ENCODE measurements around the gene ZFHX3. TPM values are rescaled to one million over a fixed set of nuclear protein-coding genes. Genes with fewer than 3 reads are reported as not detected.

The ZFHX3 gene
- polyA plus RNA-seq, 1 donor (not counting 4 experiments of a cell fraction or from before 2014, with no cell fraction given), result 1.2 TPM

DNA sequence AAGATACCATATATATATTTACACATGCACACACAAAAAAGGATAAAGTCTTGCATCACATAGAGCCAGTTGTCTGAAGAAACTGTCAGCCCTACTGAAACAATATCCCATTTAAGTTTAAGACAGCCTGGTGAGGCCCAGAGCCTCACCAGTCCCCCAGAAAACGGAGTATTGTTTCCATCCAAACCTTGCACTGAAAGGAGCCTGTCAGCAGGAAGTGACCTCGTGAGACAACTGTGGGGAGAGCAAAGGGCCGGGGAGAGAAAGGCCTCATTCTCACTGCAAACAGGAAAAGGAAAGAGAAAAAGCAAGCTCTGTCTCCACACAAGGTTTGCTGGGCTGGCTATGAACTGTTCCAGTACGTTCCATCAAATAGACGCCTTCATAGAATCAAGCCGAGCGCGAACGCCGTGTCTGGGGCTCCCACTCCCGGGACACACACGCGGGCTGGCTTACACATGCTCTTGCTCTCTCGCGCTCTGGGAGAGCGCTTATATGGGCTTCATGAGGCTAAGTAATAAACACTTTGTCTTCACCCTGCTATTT, 44.4 kb upstream of the ZFHX3 start:
- H2AFZ ChIP-seq (ENCODE audit: control insufficient read depth, low read length), result no peak overlapping the region
- H4K20me1 ChIP-seq (ENCODE audit: control insufficient read depth, extremely low read depth, insufficient read depth, low read length), result no peaks in the 10 kb centered on the region
- H3K27me3 ChIP-seq (ENCODE audit: control insufficient read depth, extremely low read depth, insufficient read depth, low read length), result peaks cover 13% of the 10 kb centered on the region
- H3K9me1 ChIP-seq (ENCODE audit: control insufficient read depth, extremely low read depth, insufficient read depth, low read length), result no peaks in the 10 kb centered on the region
- no peaks in the 10 kb centered on the region for H3K79me2 ChIP-seq (ENCODE audit: control insufficient read depth, insufficient read depth, low read length)
- H3K4me1 ChIP-seq (ENCODE audit: control insufficient read depth, extremely low read depth, insufficient read depth, low read length), result no peaks in the 10 kb centered on the region
- H3K4me3 ChIP-seq (ENCODE audit: control insufficient read depth in 2 of 3, extremely low read depth in 1 of 3, insufficient read depth in 2 of 3, low read depth in 1 of 3, low read length in 3 of 3), result no peak overlapping the region
- dilution Hi-C loops (cut with MboI; ENCODE audit: extremely low pct_ligation_motif_present, low sequenced_read_pairs), result no loop called here
- DNase-seq (ENCODE audit: low read depth, low spot score), result no peak
- H3K36me3 ChIP-seq (ENCODE audit: control insufficient read depth in 2 of 2, extremely low read depth in 1 of 2, insufficient read depth in 2 of 2, low read length in 2 of 2), result no peaks in the 10 kb centered on the region
- H3K27ac ChIP-seq (ENCODE audit: control insufficient read depth, insufficient read depth, low read length), result no peak overlapping the region
- H3K9me3 ChIP-seq (ENCODE audit: control insufficient read depth, low read depth, low read length), result no peaks in the 10 kb centered on the region
- H3K9ac ChIP-seq (ENCODE audit: control insufficient read depth, extremely low read depth, insufficient read depth, low read length), result no peak overlapping the region
- FAIRE-seq, result no peak
- no peak overlapping the region for H3K4me2 ChIP-seq (ENCODE audit: control insufficient read depth, extremely low read depth, insufficient read depth, low read depth, low read length)
- TF ChIP-seq, protein P1, sequence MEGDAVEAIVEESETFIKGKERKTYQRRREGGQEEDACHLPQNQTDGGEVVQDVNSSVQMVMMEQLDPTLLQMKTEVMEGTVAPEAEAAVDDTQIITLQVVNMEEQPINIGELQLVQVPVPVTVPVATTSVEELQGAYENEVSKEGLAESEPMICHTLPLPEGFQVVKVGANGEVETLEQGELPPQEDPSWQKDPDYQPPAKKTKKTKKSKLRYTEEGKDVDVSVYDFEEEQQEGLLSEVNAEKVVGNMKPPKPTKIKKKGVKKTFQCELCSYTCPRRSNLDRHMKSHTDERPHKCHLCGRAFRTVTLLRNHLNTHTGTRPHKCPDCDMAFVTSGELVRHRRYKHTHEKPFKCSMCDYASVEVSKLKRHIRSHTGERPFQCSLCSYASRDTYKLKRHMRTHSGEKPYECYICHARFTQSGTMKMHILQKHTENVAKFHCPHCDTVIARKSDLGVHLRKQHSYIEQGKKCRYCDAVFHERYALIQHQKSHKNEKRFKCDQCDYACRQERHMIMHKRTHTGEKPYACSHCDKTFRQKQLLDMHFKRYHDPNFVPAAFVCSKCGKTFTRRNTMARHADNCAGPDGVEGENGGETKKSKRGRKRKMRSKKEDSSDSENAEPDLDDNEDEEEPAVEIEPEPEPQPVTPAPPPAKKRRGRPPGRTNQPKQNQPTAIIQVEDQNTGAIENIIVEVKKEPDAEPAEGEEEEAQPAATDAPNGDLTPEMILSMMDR (optimal IDR thresholded peaks at IDR 0.05 in 1 of 3, IDR thresholded peaks at IDR 0.05 in 1 of 3, conservative IDR thresholded peaks at IDR 0.05 in 1 of 3; ENCODE audit: extremely low read depth in 1 of 3, insufficient read depth in 2 of 3, low read length in 3 of 3), result no peak
- no peak for TF ChIP-seq EZH2 (IDR thresholded peaks at IDR 0.05; ENCODE audit: low read length)

DNA sequence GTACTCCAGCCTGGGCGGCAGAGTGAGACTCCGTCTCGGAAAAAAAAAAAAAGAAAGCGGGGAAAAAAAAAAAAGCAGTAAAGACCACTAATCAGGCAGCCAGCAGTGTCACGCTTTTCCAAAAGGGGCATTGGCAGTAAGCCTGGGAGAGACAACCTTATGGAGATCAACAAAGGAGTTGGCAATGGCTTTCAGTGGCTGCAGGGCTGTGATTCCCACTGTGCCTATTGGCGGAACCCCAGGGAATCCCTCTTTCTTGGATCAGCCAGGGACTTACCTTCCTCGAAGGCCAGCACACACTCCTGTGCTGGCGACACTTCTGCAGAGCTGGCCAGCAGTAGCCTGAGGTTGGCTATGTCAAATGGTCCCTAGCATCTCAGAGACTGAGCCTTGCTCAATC, 43.2 kb upstream of the ZFHX3 start:
- Histone ChIP-seq H3K27me3 (ENCODE audit: control insufficient read depth, extremely low read depth, insufficient read depth, low read length) (peaks cover 4% of the 10 kb centered on the region), H3K4me1 (ENCODE audit: control insufficient read depth, extremely low read depth, insufficient read depth, low read length) (no peaks in the 10 kb centered on the region), H3K4me2 (ENCODE audit: control insufficient read depth, extremely low read depth, insufficient read depth, low read depth, low read length) (no peak overlapping the region), H3K79me2 (ENCODE audit: control insufficient read depth, insufficient read depth, low read length) (no peaks in the 10 kb centered on the region), H3K9me1 (ENCODE audit: control insufficient read depth, extremely low read depth, insufficient read depth, low read length) (no peaks in the 10 kb centered on the region), H3K9ac (ENCODE audit: control insufficient read depth, extremely low read depth, insufficient read depth, low read length) (no peak overlapping the region), H4K20me1 (ENCODE audit: control insufficient read depth, extremely low read depth, insufficient read depth, low read length) (no peaks in the 10 kb centered on the region), H3K9me3 (ENCODE audit: control insufficient read depth, low read depth, low read length) (no peaks in the 10 kb centered on the region), H2AFZ (ENCODE audit: control insufficient read depth, low read length) (no peak overlapping the region), H3K36me3 (ENCODE audit: control insufficient read depth in 2 of 2, extremely low read depth in 1 of 2, insufficient read depth in 2 of 2, low read length in 2 of 2) (no peaks in the 10 kb centered on the region), H3K27ac (ENCODE audit: control insufficient read depth, insufficient read depth, low read length) (no peak overlapping the region), H3K4me3 (ENCODE audit: control insufficient read depth in 2 of 3, extremely low read depth in 1 of 3, insufficient read depth in 2 of 3, low read depth in 1 of 3, low read length in 3 of 3) (no peak overlapping the region)
- DNase-seq (ENCODE audit: low read depth, low spot score) (no peak), FAIRE-seq (no peak)
- TF ChIP-seq, protein P1 (optimal IDR thresholded peaks at IDR 0.05 in 1 of 3, IDR thresholded peaks at IDR 0.05 in 1 of 3, conservative IDR thresholded peaks at IDR 0.05 in 1 of 3; ENCODE audit: extremely low read depth in 1 of 3, insufficient read depth in 2 of 3, low read length in 3 of 3), result no peak
- TF ChIP-seq EZH2 (IDR thresholded peaks at IDR 0.05; ENCODE audit: low read length), result no peak
- dilution Hi-C loops (cut with MboI; ENCODE audit: extremely low pct_ligation_motif_present, low sequenced_read_pairs), result no loop called here
